Keratinocyte (primary cell): ENCODE measurements around the gene IDH3B. TPM values are rescaled to one million over a fixed set of nuclear protein-coding genes. Genes with fewer than 3 reads are reported as not detected.

ENCODE experiments used
- DNase-seq: peaks from one replicate; pipeline ENCODE4 v3.0.0-alpha.2; 2011; ENCODE audit warnings: low read depth, missing footprints, low spot score
- FAIRE-seq: peaks from 2 replicates; lab custom pipeline; 2011; peaks lifted over from hg19 to GRCh38; lab: Jason Lieb, UNC
- H2AFZ ChIP-seq: 2 replicates; pipeline ENCODE4 v1.6.0; 2012; ENCODE audit warnings: low read length, control low read depth, inconsistent platforms; ENCODE audit not compliant: control insufficient read depth
- H3K27ac ChIP-seq: 2 replicates; pipeline ENCODE4 v1.5.1; 2011; ENCODE audit warnings: low read length; ENCODE audit not compliant: control insufficient read depth, insufficient read depth
- H3K27me3 ChIP-seq: 3 replicates; pipeline ENCODE4 v1.6.0; 2011; ENCODE audit warnings: low read length; ENCODE audit not compliant: control insufficient read depth, insufficient read depth; ENCODE audit errors: extremely low read depth
- H3K36me3 ChIP-seq, 2 experiments: 2 replicates in 1 of 2; 3 replicates in 1 of 2; pipeline ENCODE4 v1.5.1; 2011; ENCODE audit warnings: low read length in 2 of 2, mild to moderate bottlenecking in 1 of 2; ENCODE audit not compliant: control insufficient read depth in 2 of 2, insufficient read depth in 2 of 2; ENCODE audit errors: extremely low read depth in 1 of 2
- H3K4me1 ChIP-seq: 3 replicates; pipeline ENCODE4 v1.5.1; 2011; ENCODE audit warnings: low read length; ENCODE audit not compliant: control insufficient read depth, insufficient read depth; ENCODE audit errors: extremely low read depth
- H3K4me2 ChIP-seq: 3 replicates; pipeline ENCODE4 v1.6.0; 2011; ENCODE audit warnings: low read depth, low read length; ENCODE audit not compliant: control insufficient read depth, insufficient read depth; ENCODE audit errors: extremely low read depth
- H3K4me3 ChIP-seq, 3 experiments: fragments of 200-600 bp in 1 of 3; sonication (generic) in 1 of 3; 2 replicates in 2 of 3; 3 replicates in 1 of 3; pipeline ENCODE4 v1.5.1; 2011 to 2016; ENCODE audit warnings: low read length in 3 of 3, mild to moderate bottlenecking in 3 of 3, control low read depth in 2 of 3, inconsistent platforms in 1 of 3, low read depth in 1 of 3, mixed read lengths in 1 of 3, mixed run types in 1 of 3, moderate library complexity in 1 of 3; ENCODE audit not compliant: control insufficient read depth in 2 of 3, insufficient read depth in 2 of 3; ENCODE audit errors: extremely low read depth in 1 of 3
- H3K79me2 ChIP-seq: 2 replicates; pipeline ENCODE4 v1.6.0; 2012; ENCODE audit warnings: low read length; ENCODE audit not compliant: control insufficient read depth, insufficient read depth
- H3K9ac ChIP-seq: 3 replicates; pipeline ENCODE4 v1.6.0; 2011; ENCODE audit warnings: low read length; ENCODE audit not compliant: control insufficient read depth, insufficient read depth; ENCODE audit errors: extremely low read depth
- H3K9me1 ChIP-seq: 3 replicates; pipeline ENCODE4 v1.6.0; 2011; ENCODE audit warnings: low read length; ENCODE audit not compliant: control insufficient read depth, insufficient read depth; ENCODE audit errors: extremely low read depth
- H3K9me3 ChIP-seq: 2 replicates; pipeline ENCODE4 v1.5.1; 2012; ENCODE audit warnings: low read depth, low read length; ENCODE audit not compliant: control insufficient read depth
- H4K20me1 ChIP-seq: 3 replicates; pipeline ENCODE4 v1.6.0; 2011; ENCODE audit warnings: low read length; ENCODE audit not compliant: control insufficient read depth, insufficient read depth; ENCODE audit errors: extremely low read depth
- EZH2 ChIP-seq: IDR thresholded peaks from one replicate; pipeline ENCODE4 v1.6.1; 2012; ENCODE audit warnings: inconsistent platforms, mild to moderate bottlenecking, low read length, moderate library complexity
- dilution Hi-C: fragments of 300-500 bp; cut with MboI; formaldehyde crosslinking; loops from one replicate; pipeline ENCODE4 v1.7.0; 2020; ENCODE audit warnings: low sequenced_read_pairs; ENCODE audit not compliant: extremely low pct_ligation_motif_present
- polyA plus RNA-seq, 5 experiments: library from polyadenylated mRNA; depleted of rRNA in 3 of 5; stranded (reverse) in 3 of 5; stranded (forward) in 1 of 5; unstranded in 1 of 5; fragments of >200 nt; gene quantifications; 1 replicate in 1 of 5; 2 replicates in 3 of 5; 3 replicates in 1 of 5; pipeline versions ENCODE4 v1.2.1 to v1.2.3, GENCODE V29; 2011 to 2012; ENCODE audit warnings: missing spikeins in 2 of 5, low read depth in 1 of 5, low replicate concordance in 1 of 5
- TF ChIP-seq, protein P1 (sequence below), 3 experiments: IDR thresholded peaks in 1 of 3; conservative IDR thresholded peaks in 1 of 3; optimal IDR thresholded peaks in 1 of 3; 2 replicates in 2 of 3; 3 replicates in 1 of 3; pipeline versions ENCODE3 to v1.5.1; 2011; ENCODE audit warnings: low read length in 3 of 3, mild to moderate bottlenecking in 3 of 3, moderate library complexity in 2 of 3, control low read depth in 1 of 3, inconsistent platforms in 1 of 3; ENCODE audit not compliant: insufficient read depth in 2 of 3; ENCODE audit errors: extremely low read depth in 1 of 3

IDH3B gene
- polyA plus RNA-seq, 1 donor (not counting 4 experiments of a cell fraction or from before 2014, with no cell fraction given): 131 TPM

DNA sequence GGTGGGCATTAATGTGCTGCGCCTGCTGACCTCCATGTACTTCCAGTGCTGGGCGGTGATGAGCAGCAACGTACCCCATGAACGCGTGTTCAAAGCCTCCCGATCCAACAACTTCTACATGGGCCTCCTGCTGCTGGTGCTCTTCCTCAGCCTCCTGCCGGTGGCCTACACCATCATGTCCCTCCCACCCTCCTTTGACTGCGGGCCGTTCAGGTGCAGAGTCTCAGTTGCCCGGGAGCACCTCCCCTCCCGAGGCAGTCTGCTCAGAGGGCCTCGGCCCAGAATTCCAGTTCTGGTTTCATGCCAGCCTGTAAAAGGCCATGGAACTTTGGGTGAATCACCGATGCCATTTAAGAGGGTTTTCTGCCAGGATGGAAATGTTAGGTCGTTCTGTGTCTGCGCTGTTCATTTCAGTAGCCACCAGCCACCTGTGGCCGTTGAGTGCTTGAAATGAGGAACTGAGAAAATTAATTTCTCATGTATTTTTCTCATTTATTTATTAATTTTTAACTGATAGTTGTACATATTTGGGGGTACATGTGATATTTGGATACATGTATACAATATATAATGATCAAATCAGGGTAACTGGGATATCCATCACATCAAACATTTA lies 46.8 kb downstream of the IDH3B start:
- dilution Hi-C loops: no loop called here
- Histone ChIP-seq H2AFZ (no peak overlapping the region), H3K4me3 (no peak overlapping the region), H3K27me3 (peaks cover 4% of the 10 kb centered on the region), H3K9ac (no peak overlapping the region), H3K79me2 (no peaks in the 10 kb centered on the region), H3K36me3 (no peaks in the 10 kb centered on the region), H3K4me1 (no peaks in the 10 kb centered on the region), H4K20me1 (no peaks in the 10 kb centered on the region), H3K9me1 (no peaks in the 10 kb centered on the region), H3K27ac (no peak overlapping the region), H3K9me3 (no peaks in the 10 kb centered on the region), H3K4me2 (no peak overlapping the region)
- DNase-seq: no peak
- TF ChIP-seq, protein P1, sequence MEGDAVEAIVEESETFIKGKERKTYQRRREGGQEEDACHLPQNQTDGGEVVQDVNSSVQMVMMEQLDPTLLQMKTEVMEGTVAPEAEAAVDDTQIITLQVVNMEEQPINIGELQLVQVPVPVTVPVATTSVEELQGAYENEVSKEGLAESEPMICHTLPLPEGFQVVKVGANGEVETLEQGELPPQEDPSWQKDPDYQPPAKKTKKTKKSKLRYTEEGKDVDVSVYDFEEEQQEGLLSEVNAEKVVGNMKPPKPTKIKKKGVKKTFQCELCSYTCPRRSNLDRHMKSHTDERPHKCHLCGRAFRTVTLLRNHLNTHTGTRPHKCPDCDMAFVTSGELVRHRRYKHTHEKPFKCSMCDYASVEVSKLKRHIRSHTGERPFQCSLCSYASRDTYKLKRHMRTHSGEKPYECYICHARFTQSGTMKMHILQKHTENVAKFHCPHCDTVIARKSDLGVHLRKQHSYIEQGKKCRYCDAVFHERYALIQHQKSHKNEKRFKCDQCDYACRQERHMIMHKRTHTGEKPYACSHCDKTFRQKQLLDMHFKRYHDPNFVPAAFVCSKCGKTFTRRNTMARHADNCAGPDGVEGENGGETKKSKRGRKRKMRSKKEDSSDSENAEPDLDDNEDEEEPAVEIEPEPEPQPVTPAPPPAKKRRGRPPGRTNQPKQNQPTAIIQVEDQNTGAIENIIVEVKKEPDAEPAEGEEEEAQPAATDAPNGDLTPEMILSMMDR (optimal IDR thresholded peaks at IDR 0.05 in 1 of 3, IDR thresholded peaks at IDR 0.05 in 1 of 3, conservative IDR thresholded peaks at IDR 0.05 in 1 of 3; ENCODE audit: extremely low read depth in 1 of 3, insufficient read depth in 2 of 3, low read length in 3 of 3): no peak
- TF ChIP-seq EZH2: no peak
- no peak for FAIRE-seq

DNA sequence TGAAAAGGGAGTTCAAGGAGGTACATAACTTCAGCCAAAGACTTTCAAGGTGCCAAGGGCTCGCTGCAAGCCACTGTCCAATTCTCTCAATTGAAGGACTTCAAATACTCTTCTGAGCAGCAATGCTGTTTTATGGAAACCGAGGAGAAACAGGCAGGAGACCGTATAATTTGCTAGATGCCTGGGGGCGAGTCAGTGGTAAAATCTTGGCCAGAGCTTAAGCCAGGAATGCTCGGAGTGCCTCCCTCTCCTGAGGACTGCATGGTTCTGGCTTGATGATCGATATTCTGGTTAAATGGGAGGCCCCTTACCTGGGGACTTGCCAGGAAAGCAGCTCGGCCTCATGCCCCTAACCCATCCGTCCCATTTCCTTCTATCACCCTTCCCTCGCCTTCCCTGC lies 47.4 kb downstream of the IDH3B start:
- Histone ChIP-seq H3K9ac (no peak overlapping the region), H3K79me2 (no peaks in the 10 kb centered on the region), H2AFZ (no peak overlapping the region), H3K4me1 (no peaks in the 10 kb centered on the region), H3K27ac (no peak overlapping the region), H3K9me3 (no peaks in the 10 kb centered on the region), H3K9me1 (no peaks in the 10 kb centered on the region), H3K27me3 (peaks cover 6% of the 10 kb centered on the region), H3K4me2 (no peak overlapping the region), H3K36me3 (no peaks in the 10 kb centered on the region), H4K20me1 (no peaks in the 10 kb centered on the region), H3K4me3 (no peak overlapping the region)
- no peak for TF ChIP-seq EZH2
- TF ChIP-seq, protein P1 (optimal IDR thresholded peaks at IDR 0.05 in 1 of 3, IDR thresholded peaks at IDR 0.05 in 1 of 3, conservative IDR thresholded peaks at IDR 0.05 in 1 of 3; ENCODE audit: extremely low read depth in 1 of 3, insufficient read depth in 2 of 3, low read length in 3 of 3): no peak
- DNase-seq: no peak
- FAIRE-seq: no peak
- dilution Hi-C loops: no loop called here
